Cardiac fibroblast (primary cell): ENCODE results near the gene MSI2.

ENCODE experiments used
- DNase-seq, 2 donors: peaks; one replicate each; pipeline versions ENCODE4 v3.0.0 to v3.0.0-alpha.2; 2010; ENCODE audit warnings: low read depth in 2 of 2
- H3K4me3 ChIP-seq, 2 donors: replicated peaks in 1 of 2; 1 replicate in 1 of 2; 2 replicates in 1 of 2; pipeline ENCODE4 v1.5.1; 2011; ENCODE audit warnings: low read depth in 2 of 2, low read length in 2 of 2, mild to moderate bottlenecking in 2 of 2, moderate library complexity in 1 of 2
- TF ChIP-seq, protein P1 (sequence below): IDR thresholded peaks from one replicate; pipeline ENCODE4 v1.5.1; 2011; ENCODE audit warnings: low read depth, mild to moderate bottlenecking, low read length, inconsistent platforms

MSI2 gene

DNA sequence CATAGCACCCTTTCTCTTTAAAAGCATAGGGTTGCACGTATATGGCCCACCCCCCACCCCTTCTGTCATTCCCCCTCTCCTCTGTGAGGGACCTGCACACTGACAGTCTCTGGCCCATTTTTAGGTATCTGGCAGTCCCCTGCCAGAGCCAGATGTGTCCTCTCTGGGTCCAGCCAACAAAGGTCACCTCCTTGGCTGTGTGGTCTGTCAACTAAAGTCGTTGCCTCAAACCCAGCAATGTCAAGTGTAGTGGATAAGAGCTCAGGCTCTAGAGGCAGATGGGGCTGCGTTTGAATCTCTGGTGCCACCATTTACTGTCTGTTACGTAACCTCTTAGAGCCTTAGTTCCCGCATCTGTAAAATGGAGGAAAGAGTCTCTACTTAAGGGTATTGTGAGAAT lies 211.5 kb downstream of the MSI2 start:
- TF ChIP-seq, protein P1, sequence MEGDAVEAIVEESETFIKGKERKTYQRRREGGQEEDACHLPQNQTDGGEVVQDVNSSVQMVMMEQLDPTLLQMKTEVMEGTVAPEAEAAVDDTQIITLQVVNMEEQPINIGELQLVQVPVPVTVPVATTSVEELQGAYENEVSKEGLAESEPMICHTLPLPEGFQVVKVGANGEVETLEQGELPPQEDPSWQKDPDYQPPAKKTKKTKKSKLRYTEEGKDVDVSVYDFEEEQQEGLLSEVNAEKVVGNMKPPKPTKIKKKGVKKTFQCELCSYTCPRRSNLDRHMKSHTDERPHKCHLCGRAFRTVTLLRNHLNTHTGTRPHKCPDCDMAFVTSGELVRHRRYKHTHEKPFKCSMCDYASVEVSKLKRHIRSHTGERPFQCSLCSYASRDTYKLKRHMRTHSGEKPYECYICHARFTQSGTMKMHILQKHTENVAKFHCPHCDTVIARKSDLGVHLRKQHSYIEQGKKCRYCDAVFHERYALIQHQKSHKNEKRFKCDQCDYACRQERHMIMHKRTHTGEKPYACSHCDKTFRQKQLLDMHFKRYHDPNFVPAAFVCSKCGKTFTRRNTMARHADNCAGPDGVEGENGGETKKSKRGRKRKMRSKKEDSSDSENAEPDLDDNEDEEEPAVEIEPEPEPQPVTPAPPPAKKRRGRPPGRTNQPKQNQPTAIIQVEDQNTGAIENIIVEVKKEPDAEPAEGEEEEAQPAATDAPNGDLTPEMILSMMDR = no peak
- H3K4me3 ChIP-seq = no peak overlapping the region
- no peak for DNase-seq

DNA sequence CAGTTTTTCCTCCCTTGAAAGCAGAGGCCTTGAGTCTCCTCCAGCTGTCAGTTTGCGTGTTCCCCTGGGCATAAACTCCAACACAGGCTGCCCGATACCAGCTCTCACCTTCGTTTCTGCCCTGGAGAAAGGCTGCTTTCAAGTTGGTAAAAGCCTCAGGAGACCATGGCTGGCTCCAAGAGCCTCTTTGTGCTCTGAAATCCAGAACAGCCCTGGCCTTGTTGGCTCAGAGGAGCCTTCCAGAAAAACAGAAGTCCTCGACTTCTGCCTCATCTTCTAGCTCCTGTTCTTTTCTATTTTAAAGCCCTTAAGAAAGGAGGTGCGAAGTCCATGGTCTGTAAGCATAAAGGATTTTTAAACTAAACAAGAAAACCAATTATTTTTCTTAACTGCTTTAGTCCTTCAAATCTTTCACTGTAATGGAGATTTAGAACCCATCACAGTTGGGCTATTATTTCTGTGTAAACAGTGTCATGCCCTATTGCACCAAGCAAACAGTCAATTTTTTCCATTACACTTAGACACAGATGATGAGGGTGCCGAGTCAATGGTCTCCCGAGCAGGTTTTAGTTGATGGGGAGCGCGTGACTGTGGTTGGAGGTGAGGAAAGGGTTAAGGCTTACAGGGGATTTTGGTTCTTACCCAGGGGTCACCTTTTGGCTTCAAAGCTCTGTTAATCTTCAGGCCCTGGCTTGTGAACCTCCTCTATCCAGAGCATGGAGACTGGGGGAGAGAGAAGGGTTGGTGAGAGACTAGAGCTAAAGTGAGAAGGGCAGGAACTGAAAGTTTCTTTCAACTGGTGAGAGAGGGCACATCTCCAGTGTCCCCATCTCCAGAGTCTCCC lies 212.8 kb downstream of the MSI2 start:
- H3K4me3 ChIP-seq = no peak overlapping the region
- TF ChIP-seq, protein P1 = no peak
- DNase-seq = no peak

DNA sequence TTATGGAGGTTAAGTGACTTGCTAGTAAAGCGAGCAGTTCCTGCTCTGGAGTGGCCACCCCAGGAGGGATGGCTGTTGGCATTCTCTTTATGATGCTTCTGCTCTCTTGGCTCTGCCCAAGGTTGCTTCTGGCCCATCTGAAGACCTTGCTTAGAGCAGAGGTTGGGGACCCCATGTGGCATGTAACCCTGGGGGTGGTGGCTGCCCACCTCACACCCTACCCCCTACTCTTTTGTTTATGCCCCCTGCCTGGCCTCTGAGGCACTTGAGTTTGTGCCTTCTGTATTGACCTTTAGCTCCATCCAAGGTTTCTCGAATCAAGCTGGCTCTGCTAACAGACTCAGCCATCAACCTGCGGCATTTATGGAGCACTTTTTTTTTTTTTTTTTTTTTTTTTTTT lies 214.6 kb downstream of the MSI2 start:
- DNase-seq = no peak
- H3K4me3 ChIP-seq = no peak overlapping the region

DNA sequence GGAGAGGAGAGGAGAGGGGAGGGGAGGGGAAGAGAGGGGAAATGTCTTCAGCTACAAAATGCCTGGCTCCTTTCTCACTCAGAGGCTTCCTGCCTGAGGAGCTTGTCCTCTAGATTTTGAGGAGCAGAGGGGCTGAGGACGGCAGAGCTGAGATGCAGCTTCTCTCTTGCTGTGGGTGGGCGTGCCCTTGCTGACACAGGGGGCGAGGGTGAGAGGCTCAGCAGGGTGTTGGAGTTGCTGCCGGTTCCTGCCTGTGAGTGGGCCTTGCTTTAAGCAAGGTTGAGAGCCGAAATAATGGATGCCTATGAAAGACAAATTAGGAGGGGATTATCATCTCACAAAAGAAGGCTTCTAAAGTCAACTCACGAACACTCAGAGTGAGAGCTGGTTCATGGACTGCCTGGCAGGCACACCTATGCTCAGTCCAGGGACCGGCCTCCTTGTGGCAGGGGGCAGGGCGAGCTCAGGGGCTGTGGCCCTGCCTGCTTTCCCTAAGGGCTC lies 215.6 kb downstream of the MSI2 start:
- TF ChIP-seq, protein P1 = no peak
- no peak overlapping the region for H3K4me3 ChIP-seq
- DNase-seq = no peak

More for the DNA sequence above, 214.6 kb downstream of the MSI2 start:
- TF ChIP-seq, protein P1 = no peak

DNA sequence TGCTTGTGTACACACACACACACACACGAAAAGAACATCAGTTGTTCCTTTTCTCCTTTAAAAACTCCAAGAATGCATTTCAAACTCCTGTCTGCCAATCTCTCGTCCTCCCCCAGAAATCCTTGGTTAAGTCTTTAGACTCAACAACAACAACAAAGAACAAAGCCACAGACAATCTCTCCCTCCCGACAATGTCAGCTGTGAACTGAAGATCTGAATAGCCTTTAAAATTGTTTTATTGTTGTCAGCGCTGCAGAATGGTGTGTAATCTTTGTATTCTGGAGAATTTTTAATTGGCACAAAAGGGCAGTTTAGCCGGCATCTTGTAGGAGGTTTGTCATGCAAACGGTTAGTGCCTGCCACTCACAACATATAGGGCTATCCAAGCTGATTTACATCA lies 219.5 kb downstream of the MSI2 start:
- TF ChIP-seq, protein P1 = no peak
- no peak overlapping the region for H3K4me3 ChIP-seq
- DNase-seq = no peak

DNA sequence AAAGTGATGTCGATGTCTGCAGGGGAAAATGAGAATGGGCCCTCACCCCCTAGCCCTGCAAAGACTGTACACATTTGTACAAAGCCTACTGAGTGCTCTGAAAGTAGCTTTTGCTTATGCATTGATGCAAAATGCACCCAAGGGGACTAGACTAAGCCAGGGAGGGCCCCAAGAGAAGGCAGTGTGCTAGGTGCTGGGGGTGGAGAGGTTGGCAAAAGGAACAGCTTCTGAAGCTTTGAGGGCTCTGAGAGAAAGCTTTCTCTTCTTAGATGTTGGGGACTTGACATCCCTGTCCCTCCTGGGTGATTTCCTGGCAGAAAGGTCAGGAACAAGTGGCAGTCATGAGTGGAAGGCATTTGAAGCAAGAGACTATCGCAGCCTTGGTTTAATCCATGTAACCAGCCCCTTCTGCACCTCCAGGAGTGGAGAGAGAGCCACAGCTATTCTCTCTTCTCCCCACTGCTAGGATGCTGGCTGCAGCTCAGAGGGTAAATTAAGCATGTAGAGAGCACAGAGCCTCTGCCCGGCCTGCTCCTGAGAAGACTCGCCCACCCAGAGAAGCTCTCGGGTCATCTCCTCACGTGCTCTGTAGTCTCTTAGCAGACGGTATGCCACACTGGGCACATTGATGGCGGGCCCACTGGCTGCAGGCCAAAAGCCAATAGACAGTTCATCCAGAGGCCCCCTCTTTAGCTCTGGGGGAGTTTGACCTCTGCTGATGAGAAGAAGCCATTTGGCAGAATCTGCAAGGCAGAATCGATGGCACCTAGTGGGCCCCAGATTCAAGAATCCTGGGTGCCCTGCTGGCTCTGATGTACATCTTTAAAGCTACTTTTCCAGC lies 221.4 kb downstream of the MSI2 start:
- H3K4me3 ChIP-seq = no peak overlapping the region
- TF ChIP-seq, protein P1 = no peak
- DNase-seq = no peak
